GM12878 (cell line): ENCODE data around the gene SLC6A17.

ENCODE experiments used
- CBX5 ChIP-seq: sonication (generic); IDR thresholded peaks from 2 replicates; pipeline ENCODE4 v1.6.1; 2016; ENCODE audit warnings: low read depth, moderate library complexity, mild to moderate bottlenecking, inconsistent platforms
- CHD1 ChIP-seq: IDR thresholded peaks from 2 replicates; pipeline ENCODE4 v1.6.1; 2012; ENCODE audit warnings: low read depth, low read length, improper control_type of control experiment
- CHD4 ChIP-seq: fragments of 200-600 bp; sonication (generic); IDR thresholded peaks from 2 replicates; pipeline ENCODE4 v1.6.1; 2016; ENCODE audit warnings: mild to moderate bottlenecking
- EZH2 ChIP-seq: IDR thresholded peaks from 2 replicates; pipeline ENCODE4 v1.6.1; 2012; ENCODE audit warnings: low read depth, mild to moderate bottlenecking, control low read depth, inconsistent platforms, low read length, borderline replicate concordance; ENCODE audit not compliant: control insufficient read depth
- MXI1 ChIP-seq: fragments of 150-350 bp; IDR thresholded peaks from 2 replicates; pipeline ENCODE4 v1.6.1; 2011; ENCODE audit warnings: low read depth, mild to moderate bottlenecking, inconsistent platforms, low read length, improper control_type of control experiment
- MYC ChIP-seq: IDR thresholded peaks from 2 replicates; pipeline ENCODE4 v1.6.1; 2011; ENCODE audit warnings: mild to moderate bottlenecking, low read length, moderate library complexity, inconsistent platforms; ENCODE audit not compliant: insufficient read depth, insufficient replicate concordance, insufficient read length, severe bottlenecking
- POLR2A ChIP-seq: IDR thresholded peaks from 2 replicates; pipeline ENCODE4 v1.6.1; 2011; ENCODE audit warnings: low read depth, mild to moderate bottlenecking, low read length
- POLR2AphosphoS5 ChIP-seq: IDR thresholded peaks from 2 replicates; pipeline ENCODE4 v1.6.1; 2011; ENCODE audit warnings: mild to moderate bottlenecking, low read length, inconsistent platforms
- SIX5 ChIP-seq: IDR thresholded peaks from 2 replicates; pipeline ENCODE4 v1.6.1; 2011; ENCODE audit warnings: mild to moderate bottlenecking, low read depth, low read length, moderate library complexity; ENCODE audit not compliant: severe bottlenecking
- STAT3 ChIP-seq: IDR thresholded peaks from 2 replicates; pipeline ENCODE4 v1.6.1; 2011; ENCODE audit warnings: low read depth, low read length, improper control_type of control experiment
- TF ChIP-seq, protein P1 (sequence below): IDR thresholded peaks from 2 replicates; pipeline ENCODE4 v1.6.1; 2012; ENCODE audit warnings: low read depth, low read length, improper control_type of control experiment
- TF ChIP-seq, protein P2 (sequence below), 3 experiments: IDR thresholded peaks in 2 of 3; conservative IDR thresholded peaks in 1 of 3; 2 replicates each; pipeline ENCODE4 v1.5.1; 2011; ENCODE audit warnings: low read depth in 3 of 3, low read length in 3 of 3, mild to moderate bottlenecking in 3 of 3, control low read depth in 2 of 3, moderate library complexity in 2 of 3, inconsistent platforms in 1 of 3, mixed read lengths in 1 of 3; ENCODE audit not compliant: control insufficient read depth in 2 of 3, insufficient read depth in 1 of 3; ENCODE audit errors: extremely low read depth in 1 of 3

- TF ChIP-seq SIX5 (no peak), POLR2A (no peak), MXI1 (no peak), MYC (no peak), STAT3 (no peak), EZH2 (no peak), CBX5 (no peak), POLR2AphosphoS5 (no peak), CHD4 (no peak), CHD1 (no peak)
- TF ChIP-seq, protein P1, sequence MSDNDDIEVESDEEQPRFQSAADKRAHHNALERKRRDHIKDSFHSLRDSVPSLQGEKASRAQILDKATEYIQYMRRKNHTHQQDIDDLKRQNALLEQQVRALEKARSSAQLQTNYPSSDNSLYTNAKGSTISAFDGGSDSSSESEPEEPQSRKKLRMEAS, result no peak
- TF ChIP-seq, protein P2, sequence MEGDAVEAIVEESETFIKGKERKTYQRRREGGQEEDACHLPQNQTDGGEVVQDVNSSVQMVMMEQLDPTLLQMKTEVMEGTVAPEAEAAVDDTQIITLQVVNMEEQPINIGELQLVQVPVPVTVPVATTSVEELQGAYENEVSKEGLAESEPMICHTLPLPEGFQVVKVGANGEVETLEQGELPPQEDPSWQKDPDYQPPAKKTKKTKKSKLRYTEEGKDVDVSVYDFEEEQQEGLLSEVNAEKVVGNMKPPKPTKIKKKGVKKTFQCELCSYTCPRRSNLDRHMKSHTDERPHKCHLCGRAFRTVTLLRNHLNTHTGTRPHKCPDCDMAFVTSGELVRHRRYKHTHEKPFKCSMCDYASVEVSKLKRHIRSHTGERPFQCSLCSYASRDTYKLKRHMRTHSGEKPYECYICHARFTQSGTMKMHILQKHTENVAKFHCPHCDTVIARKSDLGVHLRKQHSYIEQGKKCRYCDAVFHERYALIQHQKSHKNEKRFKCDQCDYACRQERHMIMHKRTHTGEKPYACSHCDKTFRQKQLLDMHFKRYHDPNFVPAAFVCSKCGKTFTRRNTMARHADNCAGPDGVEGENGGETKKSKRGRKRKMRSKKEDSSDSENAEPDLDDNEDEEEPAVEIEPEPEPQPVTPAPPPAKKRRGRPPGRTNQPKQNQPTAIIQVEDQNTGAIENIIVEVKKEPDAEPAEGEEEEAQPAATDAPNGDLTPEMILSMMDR (IDR thresholded peaks at IDR 0.05 in 2 of 3, conservative IDR thresholded peaks at IDR 0.05 in 1 of 3; ENCODE audit: control insufficient read depth in 2 of 3, extremely low read depth in 1 of 3, insufficient read depth in 1 of 3, low read depth in 3 of 3, low read length in 3 of 3), result no peak
Measured at GRCh38 chr1:110161849-110162248, 11.6 kb downstream of the SLC6A17 start.
